ENCODE data around the gene CFAP99.

CFAP99 gene

GRCh38 chr4:2436301-2436700 lies 17.5 kb downstream of the CFAP99 start:
- Mint-ChIP-seq H3K4me3 (no peak overlapping the region), H3K36me3 (no peaks in the 10 kb centered on the region), H3K27me3 (peaks cover 21% of the 10 kb centered on the region), H3K27ac (no peak overlapping the region), H3K9me3 (no peaks in the 10 kb centered on the region), H3K4me1 (peaks cover under 1% of the 10 kb centered on the region)
- CTCF ChIA-PET, result interaction anchor here (1.0 to 1.4 kb wide), 2 partner anchors 43 to 216 kb away, joined by 3 to 8 read pairs; no protein-coding TSS in a partner anchor
- no peak for DNase-seq

DNA sequence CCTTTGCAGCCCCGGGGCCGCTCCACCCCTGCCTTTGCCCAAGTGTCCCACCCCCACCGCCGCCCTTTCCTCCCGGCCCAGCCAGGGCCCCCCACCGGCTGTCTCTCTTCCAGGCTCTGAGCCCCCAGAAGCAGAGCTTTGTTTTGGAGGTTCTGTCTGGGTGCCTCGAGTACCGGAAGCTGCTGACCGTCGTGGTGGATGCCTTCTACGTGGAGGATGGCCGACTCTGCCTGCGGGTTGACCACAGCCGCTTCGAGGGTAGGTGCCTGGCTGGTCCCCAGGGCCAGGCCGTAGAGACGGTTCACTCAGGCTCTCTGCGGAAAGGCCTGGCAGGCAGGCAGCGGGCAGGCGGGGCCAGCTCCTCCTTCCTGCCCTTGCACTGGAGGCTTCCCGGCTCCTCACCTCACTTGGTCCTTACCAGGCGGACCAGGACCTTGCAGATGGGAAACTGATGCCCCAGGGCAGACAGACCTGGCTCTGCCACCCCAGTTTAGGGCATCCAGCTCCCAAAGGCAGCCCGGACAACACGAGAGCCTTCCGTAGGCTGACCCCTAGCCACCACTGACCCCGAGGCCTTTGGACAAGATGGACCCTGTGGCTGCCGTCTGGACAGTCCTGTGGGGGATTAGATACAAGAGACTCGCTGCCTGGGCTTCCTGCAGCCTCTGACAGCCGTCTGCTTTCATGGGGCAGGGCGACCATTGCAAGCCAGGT lies 18.2 kb downstream of the CFAP99 start:
- CTCF ChIA-PET, result interaction anchor here (1.0 to 1.4 kb wide), 2 partner anchors 44 to 217 kb away, joined by 3 to 8 read pairs; no protein-coding TSS in a partner anchor
- Mint-ChIP-seq H3K9me3 (no peaks in the 10 kb centered on the region), H3K36me3 (no peaks in the 10 kb centered on the region), H3K27ac (no peak overlapping the region), H3K4me3 (no peak overlapping the region), H3K4me1 (peaks cover 4% of the 10 kb centered on the region), H3K27me3 (peaks cover 25% of the 10 kb centered on the region)
- no peak for DNase-seq

DNA sequence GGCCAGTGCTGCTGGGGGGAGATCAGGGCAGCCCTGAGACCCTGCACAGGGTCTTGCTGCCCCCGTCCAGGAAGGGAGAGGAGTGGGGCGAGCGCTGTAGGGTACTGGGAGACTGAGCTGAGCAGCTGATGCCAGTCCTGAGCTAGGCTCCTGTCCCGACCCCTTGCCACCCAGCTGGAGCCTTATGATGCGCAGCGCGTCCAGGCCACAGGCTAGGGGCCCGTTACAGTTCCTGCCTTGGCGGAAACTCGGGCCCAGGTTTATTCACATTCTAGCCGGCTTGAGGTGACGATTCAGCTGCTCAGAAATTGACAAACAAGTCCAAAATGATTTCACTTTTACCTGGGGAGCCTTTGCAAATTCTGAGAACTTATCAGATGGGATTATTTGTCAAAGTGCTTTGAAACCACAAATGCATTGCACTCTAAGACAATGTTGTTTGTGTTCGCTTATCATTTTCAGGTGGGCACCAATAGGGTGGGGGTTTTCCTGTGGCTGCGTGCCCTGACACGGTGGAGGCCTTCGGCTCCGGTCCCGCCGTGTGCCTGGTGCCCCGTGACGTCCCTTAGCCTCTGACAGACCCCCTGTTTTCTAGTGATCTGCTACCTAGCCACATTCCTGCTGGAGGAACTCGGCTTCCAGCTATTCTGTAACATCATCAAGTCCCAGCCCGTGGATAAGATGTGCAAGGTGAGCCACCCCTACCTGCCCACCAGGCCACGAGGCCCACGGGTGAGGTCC lies 18.9 kb downstream of the CFAP99 start:
- H3K4me3 Mint-ChIP-seq, result no peak overlapping the region
- H3K36me3 Mint-ChIP-seq, result no peaks in the 10 kb centered on the region
- H3K4me1 Mint-ChIP-seq, result peaks cover 4% of the 10 kb centered on the region
- H3K9me3 Mint-ChIP-seq, result no peaks in the 10 kb centered on the region
- H3K27ac Mint-ChIP-seq, result no peak overlapping the region
- H3K27me3 Mint-ChIP-seq, result peaks cover 25% of the 10 kb centered on the region
- no peak for DNase-seq
- CTCF ChIA-PET, result interaction anchor here (2.9 kb wide), 1 partner anchor 218 kb away, joined by 12 read pairs; no protein-coding TSS in a partner anchor

GRCh38 chr4:2438822-2439718 lies 20.3 kb downstream of the CFAP99 start:
- peaks cover 4% of the 10 kb centered on the region for H3K4me1 Mint-ChIP-seq
- H3K9me3 Mint-ChIP-seq, result no peaks in the 10 kb centered on the region
- no peak overlapping the region for H3K27ac Mint-ChIP-seq
- DNase-seq, result no peak
- H3K27me3 Mint-ChIP-seq, result peaks cover 20% of the 10 kb centered on the region
- CTCF ChIA-PET, result interaction anchor here (0.6 to 3.7 kb wide), 3 partner anchors 20 to 219 kb away, joined by 3 to 13 read pairs (median 12); partner anchors contain the start of gene CFAP99
- no peak overlapping the region for H3K4me3 Mint-ChIP-seq
- no peaks in the 10 kb centered on the region for H3K36me3 Mint-ChIP-seq

DNA sequence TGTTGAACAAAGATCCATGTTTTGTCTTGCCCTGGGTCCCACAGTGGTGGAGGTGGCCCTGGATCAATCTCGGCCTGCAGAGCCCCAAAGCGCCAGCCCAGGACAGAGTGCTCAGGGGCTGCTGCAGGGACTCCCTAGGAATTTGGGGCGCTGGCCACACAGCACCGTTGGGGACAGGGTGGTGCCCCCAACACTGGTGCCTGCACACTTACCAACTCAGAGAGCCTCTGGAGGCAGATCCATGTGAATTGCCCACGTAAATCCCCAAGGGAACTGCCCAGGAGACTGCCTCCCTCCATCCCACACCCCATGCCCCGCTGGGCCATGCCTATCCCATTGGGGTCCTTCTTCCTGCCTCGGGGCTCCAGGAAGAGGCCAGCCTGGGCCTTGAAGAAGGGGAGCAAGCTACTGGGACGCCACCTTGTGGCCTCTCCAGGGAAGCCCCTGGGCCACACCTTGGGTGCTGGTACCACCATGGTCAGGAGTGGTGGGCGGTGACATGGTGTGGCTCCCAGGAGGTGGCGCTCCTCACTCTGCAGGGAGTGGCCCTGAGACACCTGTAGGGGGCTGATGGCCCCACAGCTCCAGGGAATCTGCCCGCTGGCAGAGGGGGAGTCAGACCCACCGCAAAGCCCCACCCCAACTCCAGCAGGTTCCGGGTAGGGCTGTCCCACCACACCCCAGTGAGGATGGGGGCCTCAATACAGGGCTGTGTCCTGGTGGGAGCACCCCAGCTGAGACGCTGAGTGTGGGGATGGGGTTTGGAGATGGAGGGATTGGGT lies 22.8 kb downstream of the CFAP99 start:
- DNase-seq, result peak; percentile 87
- H3K4me3 Mint-ChIP-seq, result no peak overlapping the region
- peaks cover 4% of the 10 kb centered on the region for H3K4me1 Mint-ChIP-seq
- H3K27me3 Mint-ChIP-seq, result peaks cover 16% of the 10 kb centered on the region
- CTCF ChIA-PET, result interaction anchor here (0.6 to 4.0 kb wide), 16 partner anchors 10 to 224 kb away, joined by 3 to 42 read pairs (median 4); partner anchors contain the start of gene RNF4
- H3K9me3 Mint-ChIP-seq, result no peaks in the 10 kb centered on the region
- H3K36me3 Mint-ChIP-seq, result no peaks in the 10 kb centered on the region
- no peak overlapping the region for H3K27ac Mint-ChIP-seq

DNA sequence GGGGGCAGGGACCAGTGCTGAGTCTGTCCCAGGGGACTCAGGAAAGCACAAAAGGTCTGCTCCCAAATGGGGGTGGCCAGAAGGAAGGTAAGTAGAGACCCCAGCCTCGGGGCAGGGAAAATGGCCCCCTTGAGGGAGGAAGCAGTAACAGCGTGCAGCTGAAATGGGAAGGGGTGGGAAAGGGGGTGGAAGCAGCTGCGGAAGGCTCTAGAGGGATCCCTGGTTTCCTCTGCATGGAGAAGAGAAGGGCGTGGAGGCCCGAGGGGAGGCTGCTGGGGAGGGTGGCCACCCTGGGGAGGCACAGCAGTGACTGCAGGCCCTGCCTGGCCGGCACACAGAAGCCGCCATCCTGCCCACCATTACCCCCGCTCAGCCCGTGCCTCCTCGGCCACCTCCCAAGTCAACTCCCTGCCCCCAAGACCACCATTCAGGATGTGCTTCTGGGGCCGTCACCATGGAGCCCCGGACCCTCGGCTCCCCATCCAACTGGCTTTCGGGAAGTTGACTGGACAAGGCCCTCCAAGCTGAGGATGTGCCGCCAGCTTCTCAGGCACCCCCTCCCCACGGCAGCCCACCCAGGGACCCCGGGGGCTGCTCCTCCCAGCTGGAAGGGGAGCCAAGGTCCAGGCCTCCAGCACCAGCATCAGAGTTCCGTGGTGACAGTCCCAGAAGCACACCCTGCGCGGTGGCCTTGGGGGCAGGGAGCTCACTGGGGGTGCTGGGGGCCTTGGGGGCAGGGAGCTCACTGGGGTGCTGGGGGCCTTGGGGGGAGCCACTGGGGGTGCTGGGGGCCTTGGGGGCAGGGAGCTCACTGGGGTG lies 23.6 kb downstream of the CFAP99 start:
- Mint-ChIP-seq H3K36me3 (no peaks in the 10 kb centered on the region), H3K4me1 (peaks cover 4% of the 10 kb centered on the region), H3K4me3 (no peak overlapping the region), H3K27ac (no peak overlapping the region), H3K9me3 (no peaks in the 10 kb centered on the region), H3K27me3 (peaks cover 16% of the 10 kb centered on the region)
- CTCF ChIA-PET, result interaction anchor here (0.6 to 4.0 kb wide), 16 partner anchors 11 to 355 kb away, joined by 3 to 42 read pairs (median 4); partner anchors contain the start of gene RNF4
- DNase-seq, result no peak

DNA sequence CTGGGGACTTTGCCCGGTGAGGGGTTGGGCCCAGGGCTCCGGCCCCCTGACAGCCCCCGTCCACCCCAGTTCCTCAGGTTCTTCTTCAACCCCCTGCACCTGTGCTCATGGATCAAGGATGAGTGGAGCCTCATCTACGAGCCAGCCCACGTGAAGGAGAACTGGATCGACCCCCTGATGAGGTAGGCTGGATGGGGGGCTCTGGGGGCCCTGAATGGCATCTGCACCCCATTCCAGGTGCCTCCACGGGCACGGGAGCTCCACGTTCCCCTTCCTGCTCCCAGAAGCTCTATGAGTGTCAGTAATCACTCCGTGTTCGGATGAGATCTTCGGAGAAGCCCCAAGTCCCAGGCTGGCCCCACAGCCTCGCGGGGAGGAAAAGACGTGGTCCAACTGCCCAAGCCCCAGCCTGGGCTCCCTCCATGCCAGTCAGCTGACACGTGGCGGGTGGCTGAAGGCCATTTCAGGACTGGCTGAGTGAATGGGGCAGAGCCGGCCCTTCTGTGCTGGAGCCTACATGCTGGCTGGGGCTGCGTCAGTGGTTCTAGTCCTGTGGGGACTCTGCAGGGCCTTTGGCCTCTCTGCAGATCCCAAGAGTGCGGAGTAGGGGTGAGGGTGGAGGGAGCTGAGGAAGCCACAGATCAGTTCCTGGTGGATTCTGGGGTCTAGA lies 24.4 kb downstream of the CFAP99 start:
- no peak for DNase-seq
- Mint-ChIP-seq H3K27me3 (peaks cover 16% of the 10 kb centered on the region), H3K36me3 (no peaks in the 10 kb centered on the region), H3K9me3 (no peaks in the 10 kb centered on the region), H3K4me3 (no peak overlapping the region), H3K27ac (no peak overlapping the region), H3K4me1 (peaks cover 4% of the 10 kb centered on the region)
- CTCF ChIA-PET, result interaction anchor here (0.7 to 4.0 kb wide), 10 partner anchors 19 to 291 kb away, joined by 3 to 42 read pairs (median 6); no protein-coding TSS in a partner anchor

DNA sequence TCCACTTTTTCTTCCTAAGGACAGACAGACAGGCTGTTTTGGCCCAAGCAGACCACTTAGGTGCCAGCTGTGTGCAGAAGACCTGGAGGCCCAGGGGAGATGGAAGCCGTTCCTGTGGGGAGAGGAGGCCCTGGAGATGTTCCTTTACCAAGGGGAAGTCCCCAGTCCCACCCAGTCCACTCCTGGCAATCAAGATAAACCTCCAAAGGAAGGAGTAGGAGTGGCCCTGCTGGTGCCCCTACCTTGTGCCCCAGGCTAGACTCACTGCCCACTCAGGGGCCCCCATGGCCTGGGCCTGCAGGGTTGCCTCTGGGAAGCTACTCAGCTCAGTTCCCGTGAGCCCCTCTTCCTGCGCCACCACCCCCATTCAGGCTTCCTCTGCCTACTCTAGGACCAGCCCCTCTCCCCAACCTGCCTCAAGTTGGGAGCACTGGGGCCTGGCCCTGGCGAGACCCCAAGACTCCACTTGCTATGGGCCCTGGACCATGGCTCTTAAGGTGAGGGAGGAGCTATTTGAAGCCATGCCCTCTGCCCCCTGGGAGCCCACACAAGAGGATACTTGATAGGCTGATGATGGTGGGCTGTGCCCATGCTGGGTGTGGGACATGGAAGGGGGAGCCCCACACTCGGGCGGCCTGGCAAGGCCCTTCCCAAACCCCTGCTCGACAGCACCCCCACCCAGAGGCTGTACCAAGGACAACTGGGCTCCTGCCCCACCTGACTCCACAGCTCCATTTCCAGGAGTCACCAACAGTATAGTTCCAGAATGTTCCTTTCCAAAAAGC lies 25.4 kb downstream of the CFAP99 start:
- Mint-ChIP-seq H3K36me3 (no peaks in the 10 kb centered on the region), H3K27ac (no peak overlapping the region), H3K27me3 (peaks cover 12% of the 10 kb centered on the region), H3K4me3 (no peak overlapping the region), H3K4me1 (peaks cover 4% of the 10 kb centered on the region), H3K9me3 (no peaks in the 10 kb centered on the region)
- CTCF ChIA-PET, result interaction anchor here (0.7 to 4.0 kb wide), 7 partner anchors 9 to 224 kb away, joined by 3 to 42 read pairs (median 4); no protein-coding TSS in a partner anchor
- DNase-seq, result no peak

DNA sequence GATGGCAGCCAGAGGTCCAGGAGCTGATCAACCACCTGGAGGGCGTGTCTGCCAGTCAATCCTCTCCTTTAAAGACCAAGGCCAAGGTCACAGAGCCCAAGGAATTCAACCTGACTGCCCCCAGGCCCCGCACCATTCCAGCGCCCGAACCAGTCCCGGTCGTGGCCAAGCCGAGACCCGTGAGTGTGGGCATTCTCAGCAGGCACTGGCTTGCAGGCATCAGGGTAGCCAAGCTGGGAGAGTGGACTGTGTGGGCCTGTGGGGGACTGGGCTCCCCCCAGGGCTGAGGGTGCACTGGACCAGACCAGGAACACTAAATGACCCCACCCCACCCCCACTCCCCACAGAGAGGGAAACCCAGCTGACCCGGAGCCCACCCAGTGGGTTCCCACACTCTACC lies 26.4 kb downstream of the CFAP99 start:
- DNase-seq, result no peak
- no peak overlapping the region for H3K4me3 Mint-ChIP-seq
- no peak overlapping the region for H3K27ac Mint-ChIP-seq
- no peaks in the 10 kb centered on the region for H3K9me3 Mint-ChIP-seq
- H3K4me1 Mint-ChIP-seq, result peaks cover 4% of the 10 kb centered on the region
- CTCF ChIA-PET, result interaction anchor here (0.8 to 4.0 kb wide), 4 partner anchors 10 to 225 kb away, joined by 3 to 42 read pairs (median 4); no protein-coding TSS in a partner anchor
- peaks cover 10% of the 10 kb centered on the region for H3K27me3 Mint-ChIP-seq
- no peaks in the 10 kb centered on the region for H3K36me3 Mint-ChIP-seq

DNA sequence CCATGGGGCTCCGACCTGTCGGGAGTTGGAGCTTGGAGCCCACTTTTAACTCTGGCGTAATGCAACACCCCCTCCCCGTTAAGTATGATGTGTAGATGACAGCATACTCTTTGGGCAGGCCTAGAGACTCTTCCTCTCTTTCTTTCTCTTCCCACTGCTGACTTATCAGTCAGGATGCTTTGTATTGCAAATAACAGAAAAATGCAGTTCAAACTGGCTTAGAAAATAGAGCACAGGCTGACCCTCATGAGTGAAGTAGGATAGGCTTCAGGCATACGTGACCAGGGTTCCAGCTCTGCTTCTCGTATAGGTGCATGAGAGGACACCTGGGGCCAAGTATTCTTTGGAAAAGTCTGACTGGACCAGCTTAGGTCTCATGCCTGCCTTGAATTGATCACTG lies 26.8 kb downstream of the CFAP99 start:
- H3K27ac Mint-ChIP-seq, result no peak overlapping the region
- H3K9me3 Mint-ChIP-seq, result no peaks in the 10 kb centered on the region
- CTCF ChIA-PET, result interaction anchor here (1.0 kb wide), 1 partner anchor 215 kb away, joined by 3 read pairs; no protein-coding TSS in a partner anchor
- no peak overlapping the region for H3K4me3 Mint-ChIP-seq
- DNase-seq, result no peak
- H3K27me3 Mint-ChIP-seq, result peaks cover 10% of the 10 kb centered on the region
- H3K4me1 Mint-ChIP-seq, result peaks cover 4% of the 10 kb centered on the region
- no peaks in the 10 kb centered on the region for H3K36me3 Mint-ChIP-seq

GRCh38 chr4:2446656-2447564 lies 28.2 kb downstream of the CFAP99 start:
- CTCF ChIA-PET, result no interaction called here
- Mint-ChIP-seq H3K9me3 (no peaks in the 10 kb centered on the region), H3K4me1 (no peaks in the 10 kb centered on the region), H3K4me3 (no peak overlapping the region), H3K27ac (no peak overlapping the region), H3K27me3 (peaks cover 11% of the 10 kb centered on the region), H3K36me3 (no peaks in the 10 kb centered on the region)
- no peak for DNase-seq
